NCI-H2196 (cell line): ENCODE measurements around the gene CPPED1.

Experiments
- DNase-seq: peaks from one replicate; lab custom pipeline; 2025; ENCODE audit not compliant: unreplicated experiment; lab: John Stamatoyannopoulos, UW

The CPPED1 gene

DNA sequence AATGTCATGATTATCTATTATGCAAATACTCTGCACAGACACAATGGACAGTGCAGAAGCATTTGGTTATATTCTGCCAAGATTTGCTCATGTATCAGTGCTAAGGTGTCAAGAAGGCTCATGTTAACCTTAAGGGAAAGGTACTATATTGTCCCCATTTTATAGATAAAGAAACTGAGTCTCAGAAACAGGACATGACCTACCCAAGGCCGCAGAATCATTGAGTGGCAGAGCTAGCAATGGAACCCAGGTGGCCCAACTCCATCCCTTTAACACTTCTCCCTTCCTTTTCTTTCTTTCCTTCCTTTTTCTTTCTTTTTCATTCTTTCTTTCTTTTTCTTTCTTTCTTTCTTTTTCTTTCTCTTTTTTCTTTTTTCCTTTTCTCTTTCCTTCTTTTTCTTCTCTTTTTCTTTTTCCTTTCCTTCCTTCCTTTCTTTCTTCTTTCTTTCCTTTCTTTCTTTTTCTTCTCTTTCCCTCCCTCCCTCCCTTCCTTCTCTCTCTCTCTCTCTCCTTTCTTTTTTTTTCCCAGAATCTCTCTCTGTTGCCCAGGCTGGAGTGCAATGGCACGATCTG lies 149.8 kb downstream of the CPPED1 start:
- DNase-seq, result no peak

DNA sequence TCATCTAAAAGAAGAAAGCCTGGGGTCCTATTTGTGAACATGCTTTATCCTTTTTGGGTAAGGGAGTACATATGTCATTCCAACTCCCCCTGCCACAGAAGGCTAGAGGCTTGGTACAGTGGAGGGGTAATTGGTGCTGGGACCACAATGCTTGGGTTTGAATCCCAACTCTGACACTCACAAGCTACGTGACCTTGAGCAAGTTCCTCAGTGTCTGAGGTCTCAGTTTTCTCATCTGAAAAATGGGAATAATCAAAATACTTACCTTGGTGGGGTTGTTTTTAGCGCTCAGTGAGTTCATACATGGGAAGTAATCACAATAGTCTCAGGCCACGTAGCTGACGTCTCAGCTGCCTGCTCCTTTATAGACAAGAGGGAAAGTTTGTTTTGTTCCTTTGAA lies 150.8 kb downstream of the CPPED1 start:
- DNase-seq, result no peak

GRCh38 chr16:12651765-12652512 lies 151.7 kb downstream of the CPPED1 start:
- DNase-seq, result peak; percentile 43

DNA sequence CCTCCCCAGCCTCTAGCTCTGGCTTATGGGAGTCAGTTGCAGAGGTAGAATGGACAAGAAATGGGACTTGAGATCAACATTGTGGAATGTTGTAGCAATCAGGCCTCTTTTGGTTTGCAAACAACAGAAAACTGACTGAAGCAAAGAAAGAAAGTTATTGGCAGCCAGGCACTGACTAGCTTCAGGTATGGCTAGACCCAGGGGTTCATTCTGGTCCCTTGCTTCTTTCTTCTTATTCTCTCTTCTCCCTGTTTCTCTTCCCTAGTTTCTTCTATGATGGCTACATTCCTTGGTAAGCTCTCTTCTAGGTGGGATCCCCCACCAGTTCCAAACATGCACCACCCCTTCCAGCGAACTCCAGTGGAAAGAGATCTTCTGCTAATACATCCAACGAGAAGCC lies 154.3 kb downstream of the CPPED1 start:
- no peak for DNase-seq

DNA sequence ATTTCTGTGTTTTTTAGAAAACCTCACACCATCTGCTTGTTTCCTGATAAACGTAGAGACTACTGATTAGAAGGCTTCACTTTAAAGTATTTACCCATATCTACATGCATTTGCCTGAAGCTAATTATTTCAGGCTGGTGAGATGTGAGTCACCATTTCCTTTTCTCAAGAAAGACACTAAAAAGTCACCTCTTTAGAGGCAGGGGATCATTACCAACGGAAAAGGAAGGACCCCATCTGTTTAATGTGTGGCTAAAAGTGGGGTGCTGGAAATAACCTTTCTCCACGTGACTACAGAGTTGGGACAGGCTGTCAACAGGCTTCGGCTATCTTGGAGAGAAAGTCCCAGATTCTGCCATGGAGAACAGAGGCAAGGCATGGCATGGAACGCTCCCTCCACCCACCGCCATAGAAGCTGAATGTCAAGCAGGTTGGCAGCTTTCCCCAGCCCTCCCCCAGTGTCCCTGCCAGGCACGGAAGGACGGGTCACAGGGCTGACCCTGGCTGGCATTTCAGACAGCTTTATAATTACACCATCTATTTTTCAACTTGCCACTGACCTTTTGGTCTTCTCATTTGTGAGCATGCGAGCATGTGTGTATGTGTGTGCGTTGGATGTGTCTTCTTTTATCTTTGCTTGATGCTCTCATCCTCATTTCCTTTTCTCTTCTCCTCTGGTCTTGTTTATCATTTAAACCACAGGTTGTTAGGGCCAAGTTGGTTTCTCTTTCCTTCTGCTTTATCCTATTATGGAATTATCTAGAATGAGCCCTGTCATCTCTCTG lies 157.0 kb downstream of the CPPED1 start:
- DNase-seq, result peak; percentile 63

GRCh38 chr16:12646098-12646489 lies 157.6 kb downstream of the CPPED1 start:
- DNase-seq, result no peak

DNA sequence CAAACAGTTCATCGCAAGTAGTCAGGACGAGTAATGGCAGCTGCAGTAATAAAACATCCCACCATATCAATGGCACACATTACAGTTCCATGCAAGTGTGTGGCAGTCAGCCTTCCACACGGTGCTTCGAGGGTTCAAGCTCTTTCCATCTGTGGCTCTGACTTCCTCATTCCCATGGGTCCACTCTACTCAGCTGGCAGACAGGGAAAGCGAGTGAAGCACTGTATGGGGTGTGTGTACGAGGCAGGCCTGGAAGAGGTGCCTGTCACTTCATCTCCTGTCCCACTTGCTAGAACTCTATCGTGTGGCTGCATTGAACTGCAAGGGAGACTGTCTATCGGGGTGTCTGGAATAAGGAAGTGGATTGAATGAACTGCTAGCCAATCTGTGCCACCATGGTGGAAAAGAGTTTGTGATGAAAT lies 160.6 kb downstream of the CPPED1 start:
- DNase-seq, result no peak

DNA sequence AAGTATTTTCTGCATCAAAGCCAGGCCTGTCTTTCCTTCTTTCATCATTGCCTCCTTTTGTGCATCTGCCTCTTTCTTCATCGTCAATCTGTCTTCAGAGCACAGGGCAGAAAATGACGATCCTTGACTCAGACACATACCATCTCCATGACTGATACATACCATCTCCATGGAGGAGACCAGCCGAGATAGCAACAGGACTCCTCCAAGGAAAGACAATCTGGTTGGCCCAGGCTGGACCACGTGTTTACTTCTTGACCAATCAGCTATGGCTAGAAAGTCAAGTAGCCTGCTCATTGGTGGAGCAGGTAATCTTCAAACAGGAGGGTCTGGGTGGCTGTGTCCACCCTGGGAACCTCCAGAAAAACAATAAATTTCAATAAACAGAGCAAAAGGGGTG lies 164.6 kb downstream of the CPPED1 start:
- no peak for DNase-seq

DNA sequence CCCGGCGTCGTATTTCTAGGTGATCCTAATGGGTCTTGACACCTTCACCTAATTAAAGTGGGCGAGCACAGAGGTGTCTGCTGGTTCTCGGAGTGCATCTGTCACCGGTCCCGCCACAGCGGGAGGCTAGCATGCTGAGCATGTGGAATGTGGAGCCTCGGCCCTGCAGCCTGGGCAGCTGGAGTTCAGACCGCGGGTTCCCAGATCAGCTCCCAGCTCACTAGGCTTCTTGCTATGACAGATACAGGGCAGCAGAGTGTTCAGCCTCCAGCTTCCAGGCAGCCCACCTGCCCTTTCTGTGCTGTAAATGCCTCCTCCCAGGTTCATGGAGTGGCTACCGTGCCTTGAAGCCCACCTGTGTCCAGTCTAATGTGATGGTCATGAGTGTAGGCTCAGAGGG lies 166.7 kb downstream of the CPPED1 start:
- DNase-seq, result no peak

DNA sequence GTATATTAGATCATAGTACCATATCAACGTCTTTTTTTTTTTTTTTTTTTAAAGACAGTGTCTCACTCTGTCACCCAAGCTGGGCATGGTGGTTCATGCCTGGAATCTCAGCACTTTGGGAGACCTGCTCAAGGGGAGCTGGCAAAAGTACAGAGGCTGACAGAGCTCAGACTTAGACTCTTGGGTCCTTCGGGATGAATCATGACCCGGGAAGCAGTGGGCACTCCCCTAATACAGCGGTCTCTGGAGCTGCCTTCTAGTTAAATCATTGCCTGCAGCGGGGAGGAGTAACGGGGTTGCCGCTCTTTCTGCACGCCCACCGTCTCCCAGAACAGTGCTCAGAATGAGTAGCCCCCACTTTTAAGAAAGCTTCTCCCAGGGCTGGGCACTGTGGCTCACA lies 174.4 kb downstream of the CPPED1 start:
- no peak for DNase-seq

- no peak for DNase-seq
These were observed 175.2 kb downstream of the CPPED1 start for GRCh38 chr16:12628536-12628935.

GRCh38 chr16:12627394-12627793 lies 176.3 kb downstream of the CPPED1 start:
- DNase-seq, result no peak

DNA sequence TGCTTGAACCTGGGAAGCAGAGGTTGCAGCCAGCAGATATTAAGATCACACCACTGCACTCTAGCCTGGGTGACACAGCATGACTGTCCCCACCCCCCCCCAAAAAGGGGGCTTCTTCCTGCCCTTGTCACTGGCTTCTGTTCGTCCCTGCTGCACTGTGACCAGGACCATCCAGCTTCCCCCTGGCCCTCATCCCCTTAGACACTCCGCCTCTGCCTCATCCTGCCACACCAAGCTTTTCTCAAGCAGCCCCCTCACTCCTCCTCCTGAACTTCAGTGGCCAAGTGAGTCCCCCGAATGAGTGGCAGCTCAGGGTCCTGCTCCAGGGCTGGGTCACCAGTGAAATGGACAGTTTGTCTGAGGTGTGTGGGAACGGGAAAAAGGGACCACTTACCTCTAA lies 177.3 kb downstream of the CPPED1 start:
- DNase-seq, result no peak

- DNase-seq, result no peak
These were observed 178.0 kb downstream of the CPPED1 start for GRCh38 chr16:12625716-12626115.

DNA sequence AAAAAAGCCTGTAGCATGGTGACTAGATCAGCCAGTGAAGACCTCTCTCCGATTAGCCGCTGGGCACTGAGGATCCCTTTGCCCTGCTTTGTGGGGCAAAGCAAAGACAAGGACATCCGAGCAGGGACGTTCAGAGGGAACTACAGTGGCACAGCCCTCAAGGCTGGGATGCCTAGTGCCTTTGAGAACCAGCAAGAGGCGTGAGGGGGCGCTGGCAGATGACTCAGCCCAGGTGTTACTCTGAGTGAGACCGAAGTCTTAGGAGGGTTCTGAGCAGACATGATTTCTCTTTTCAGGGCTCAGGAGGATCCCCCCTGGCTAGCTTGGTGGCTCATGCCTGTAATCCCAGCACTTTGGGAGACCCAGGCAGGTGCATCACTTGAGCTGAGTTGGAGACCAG lies 178.6 kb downstream of the CPPED1 start:
- DNase-seq, result no peak

DNA sequence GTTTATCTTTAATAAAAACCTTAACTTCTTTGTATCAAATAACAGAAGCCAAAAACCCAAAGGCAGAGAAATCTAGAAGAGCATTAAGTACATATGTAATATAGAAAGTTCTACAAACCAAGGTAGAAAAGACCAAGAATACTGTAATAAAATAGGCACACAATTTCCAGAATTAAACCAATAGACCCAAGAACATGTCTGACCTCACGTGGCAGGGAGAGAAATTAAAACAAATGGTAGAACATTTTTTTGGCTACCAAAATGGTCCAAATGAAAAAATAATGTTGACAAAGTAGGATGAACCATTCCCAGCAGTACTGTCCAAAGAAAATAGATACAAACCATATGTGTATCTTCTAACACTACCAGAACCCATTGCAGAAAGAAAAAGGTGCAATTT lies 183.5 kb downstream of the CPPED1 start:
- no peak for DNase-seq

- no peak for DNase-seq
These were observed 185.2 kb downstream of the CPPED1 start for GRCh38 chr16:12618515-12618914.

GRCh38 chr16:12617401-12617819 lies 186.3 kb downstream of the CPPED1 start:
- no peak for DNase-seq

DNA sequence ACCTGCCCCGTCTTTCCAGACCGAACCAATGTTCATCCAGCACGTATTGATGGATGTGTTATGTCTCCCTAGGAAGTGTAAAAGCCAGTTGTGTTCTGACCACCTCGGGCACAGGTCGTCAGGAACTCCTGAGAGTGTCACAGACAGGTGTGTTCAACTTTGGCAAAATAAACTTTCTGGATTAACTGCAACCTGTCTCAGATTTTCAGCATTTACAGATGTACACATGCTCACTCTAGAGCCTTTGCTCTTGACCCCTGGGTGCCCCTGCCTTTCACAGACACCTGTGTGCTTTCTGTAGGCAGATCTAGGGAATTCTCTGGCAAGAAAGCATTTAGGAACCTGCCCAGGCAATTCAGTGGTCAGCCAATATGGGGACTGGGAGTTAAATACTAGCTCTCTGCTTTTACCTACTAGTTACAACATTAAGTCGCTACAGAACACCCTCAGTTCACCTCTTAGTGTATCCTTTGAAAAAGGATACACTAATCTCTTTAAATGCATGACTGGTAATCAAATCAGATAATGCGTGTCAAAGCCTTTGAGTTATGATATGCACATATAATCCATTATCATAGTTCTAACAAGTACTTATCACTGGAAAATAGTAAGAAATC lies 188.9 kb downstream of the CPPED1 start:
- no peak for DNase-seq

DNA sequence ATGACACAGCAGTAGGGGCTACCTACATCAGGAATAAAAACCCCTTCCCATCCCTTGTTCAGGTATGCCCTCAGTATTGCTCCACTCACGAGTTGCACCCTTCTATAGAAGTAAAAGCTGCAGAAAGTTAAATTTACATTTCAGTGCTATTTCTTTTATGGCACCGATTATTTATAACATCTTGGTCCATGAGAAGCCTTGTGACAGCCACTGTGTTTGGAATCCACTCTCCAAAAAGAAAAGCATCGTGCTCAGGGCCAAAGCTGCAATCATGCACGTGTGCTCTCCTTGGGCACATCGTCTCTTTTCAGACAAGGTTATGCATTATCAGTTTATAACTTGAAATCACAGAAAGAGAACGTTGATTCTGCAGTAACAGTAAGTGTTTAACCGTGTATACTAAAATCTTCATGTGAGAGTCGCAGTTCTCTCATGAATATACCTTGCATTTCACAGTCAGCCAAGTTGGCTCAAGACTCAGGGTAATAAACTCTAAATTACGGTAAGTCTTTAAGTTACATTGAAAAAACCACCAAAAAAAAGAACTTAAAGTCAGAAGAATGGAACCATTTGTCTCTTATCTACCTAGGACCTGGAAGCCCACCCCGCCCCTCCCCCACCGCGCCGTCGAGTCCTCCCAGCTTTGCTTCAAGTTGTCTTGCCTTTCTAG lies 189.6 kb downstream of the CPPED1 start:
- no peak for DNase-seq
